Inflammatory macrophage treated with lipopolysaccharide for 1 hour (primary cell): ENCODE results near the gene TUSC2.
A peak's percentile ranks its signal among the peaks of the same experiment; 100 is the strongest.
"Not testable (repeated sequence)": the region's sequence is repeated elsewhere in the genome, so short reads cannot be mapped to it uniquely, and the experiment has no call there.

Experiments
- DNase-seq, 2 donors: peaks; one replicate each; pipeline ENCODE4 v3.0.0-alpha.2; 2020 to 2022

Gene TUSC2

GRCh38 chr3:50293079-50293801 lies 34.8 kb downstream of the TUSC2 start:
- DNase-seq = no peak

DNA sequence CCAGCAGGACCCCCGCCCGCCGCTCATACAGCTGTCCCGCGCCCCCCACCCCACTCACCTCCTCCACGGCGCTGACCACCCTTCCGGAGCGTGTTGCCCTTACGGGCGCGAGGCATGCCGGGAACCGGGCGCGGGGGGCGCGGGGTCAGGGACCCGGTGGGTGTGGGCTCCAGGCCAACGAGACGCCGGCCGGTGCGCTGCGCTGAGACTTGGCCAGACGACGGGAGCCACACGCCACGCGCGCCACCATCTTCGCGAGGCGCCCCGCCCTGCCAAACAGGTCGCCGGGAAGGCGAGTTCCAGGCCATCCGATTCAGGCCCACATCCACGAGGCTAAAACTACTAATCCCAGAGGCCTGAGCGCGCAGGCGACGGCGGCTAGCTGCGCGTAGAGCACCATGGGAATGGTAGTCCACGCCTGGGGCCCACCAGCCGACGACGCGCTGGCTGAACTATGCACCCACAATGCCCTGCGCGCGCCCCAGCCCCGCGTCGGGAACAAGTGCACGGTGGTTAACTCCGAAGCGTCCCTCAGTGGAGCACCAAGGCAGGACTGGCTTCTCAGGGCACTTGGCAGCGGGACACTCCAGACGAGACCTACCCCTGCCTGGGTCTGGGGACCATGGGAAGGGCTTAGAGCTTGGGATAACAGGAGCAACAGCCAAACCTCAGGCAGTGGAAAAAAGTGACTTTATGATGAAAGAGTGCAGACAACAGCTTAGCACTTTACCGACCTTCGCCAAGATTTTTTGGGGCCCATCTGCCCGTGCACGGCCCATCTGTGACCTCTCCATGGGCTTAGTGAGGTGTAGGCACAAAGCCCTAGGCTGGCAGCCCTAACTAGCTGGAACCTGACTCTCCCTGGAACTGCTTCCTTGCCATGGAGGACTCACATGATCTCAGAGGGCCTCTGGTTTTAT lies 35.6 kb downstream of the TUSC2 start, which contains the start of gene IFRD2:
Gene IFRD2 (minus strand): TSS at position 271 of the 920 bp plus-strand sequence. CDS start 155 bp downstream, at position 116.
- DNase-seq = peak; percentile 95 to 97

- DNase-seq = no peak
Observed at GRCh38 chr3:50290161-50290641, 37.8 kb downstream of the TUSC2 start.

DNA sequence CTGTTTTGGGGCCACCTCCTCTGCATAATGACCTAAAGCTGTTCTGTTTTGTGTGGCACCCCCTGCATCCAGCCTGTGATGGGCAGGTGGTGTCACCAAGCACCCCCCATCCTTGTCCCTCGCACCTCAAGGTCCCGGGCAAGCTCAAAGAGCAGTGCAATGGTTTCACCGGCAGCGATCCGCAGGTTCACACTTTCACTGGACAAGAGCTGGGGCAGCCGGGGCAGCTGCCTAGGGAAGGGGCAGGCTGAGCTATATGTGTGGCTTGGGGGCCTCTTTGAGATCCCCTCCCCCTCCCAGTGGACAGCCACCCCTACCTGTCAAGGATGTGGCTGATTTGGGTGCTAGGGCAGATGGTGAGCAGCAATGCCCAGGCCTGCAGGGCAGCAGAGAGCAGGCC lies 38.9 kb downstream of the TUSC2 start:
- DNase-seq = no peak

- no peak for DNase-seq
Observed at GRCh38 chr3:50288387-50289007, 39.5 kb downstream of the TUSC2 start.

- no peak for DNase-seq
Observed at GRCh38 chr3:50287262-50287661, 40.8 kb downstream of the TUSC2 start.

DNA sequence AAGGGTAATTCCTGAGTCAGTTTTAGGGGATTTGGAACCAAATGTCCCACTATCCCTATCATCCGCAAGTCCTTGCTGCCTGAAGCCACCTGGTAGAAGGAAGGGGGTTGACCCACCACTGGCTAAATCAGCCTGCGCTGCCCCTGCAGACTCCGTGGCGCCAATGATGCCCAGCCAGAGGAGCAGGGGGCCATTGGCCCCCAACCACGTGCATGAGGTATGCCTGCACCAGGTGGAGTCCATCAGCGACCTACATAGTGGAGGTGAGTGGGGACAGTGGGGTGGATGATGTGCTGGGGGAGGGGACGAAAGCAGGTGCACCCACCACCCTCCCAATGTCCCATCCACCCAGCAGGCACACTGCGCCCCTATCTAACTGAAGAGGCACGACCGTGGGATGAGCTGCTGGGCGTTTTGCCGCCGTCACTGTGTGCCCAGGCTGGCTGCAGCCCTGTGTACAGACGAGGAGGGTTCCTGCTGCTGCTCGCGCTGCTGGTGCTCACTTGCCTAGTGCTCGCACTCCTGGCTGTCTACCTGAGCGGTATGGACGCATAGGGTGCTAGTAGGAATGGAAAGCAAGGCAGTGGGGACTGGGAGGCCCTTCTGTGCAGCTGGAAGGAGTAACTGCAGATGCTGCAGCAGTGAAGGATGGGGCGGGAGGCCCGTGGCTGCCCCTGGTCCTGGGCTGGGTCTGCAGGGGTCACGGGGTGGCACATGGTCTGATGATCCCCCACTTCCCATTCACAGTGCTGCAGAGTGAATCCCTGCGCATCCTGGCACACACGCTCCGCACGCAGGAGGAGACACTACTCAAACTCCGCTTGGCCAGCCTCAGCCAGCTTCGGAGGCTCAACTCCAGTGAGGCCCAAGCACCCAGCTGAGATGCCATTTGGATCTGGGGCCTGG lies 41.4 kb downstream of the TUSC2 start:
- no peak for DNase-seq

- DNase-seq = not testable (repeated sequence)
Observed at GRCh38 chr3:50284121-50284520, 43.9 kb downstream of the TUSC2 start.

DNA sequence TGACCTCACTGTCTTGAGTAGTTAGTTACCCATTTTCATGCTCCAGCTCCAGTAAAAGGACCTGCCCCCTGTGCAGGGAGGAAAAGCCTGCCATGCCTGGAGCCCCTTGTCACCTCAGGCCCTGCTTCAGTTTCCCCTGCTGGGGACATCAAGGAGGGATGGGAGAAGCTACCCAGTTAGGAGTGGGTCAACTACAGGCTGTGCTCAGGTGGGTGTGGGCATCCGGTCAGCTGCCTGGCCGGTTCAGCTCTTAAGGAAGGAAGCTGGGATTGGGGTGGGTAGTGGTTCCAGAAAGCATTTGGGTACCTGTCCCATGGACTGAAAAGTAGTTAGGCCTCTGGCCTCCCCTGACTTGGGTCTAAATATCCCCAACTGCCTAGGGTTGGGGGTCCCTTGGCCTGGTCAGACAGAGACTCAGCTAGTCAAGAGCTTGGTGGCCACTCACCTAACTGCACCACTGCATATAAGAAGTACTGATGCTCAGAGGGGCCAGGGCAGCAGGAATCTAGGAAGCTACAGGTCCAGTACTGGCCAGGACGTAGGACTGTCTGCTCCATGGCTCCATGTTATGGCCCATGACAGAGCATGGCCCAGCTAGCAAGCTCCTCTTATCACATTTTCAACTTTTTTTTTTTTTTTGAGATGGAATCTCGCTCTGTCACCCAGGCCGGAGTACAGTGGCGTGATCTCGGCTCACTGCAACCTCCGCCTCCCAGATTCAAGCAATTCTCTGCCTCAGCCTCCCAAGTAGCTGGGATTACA lies 48.6 kb downstream of the TUSC2 start:
- no peak for DNase-seq

DNA sequence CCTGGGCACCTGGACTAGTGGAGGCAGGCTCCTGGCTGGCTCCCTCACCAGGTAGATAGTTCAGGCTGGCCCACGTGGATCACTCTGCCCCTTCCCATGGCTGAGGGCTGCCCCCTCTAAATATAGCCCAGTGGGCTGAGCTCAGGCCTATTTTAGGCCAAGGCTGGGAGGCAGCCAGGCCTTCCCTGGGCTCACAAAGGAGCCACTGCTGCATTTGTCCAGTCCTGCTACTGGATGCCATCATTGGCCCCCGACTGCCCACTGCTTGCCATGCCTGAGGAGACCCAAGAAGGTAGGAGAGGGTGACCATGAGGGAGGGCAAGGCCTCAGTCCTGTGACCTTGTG lies 49.2 kb downstream of the TUSC2 start, which contains the start of gene LSMEM2:
Gene LSMEM2 (plus strand): TSS at position 208 of the 345 bp plus-strand sequence. CDS start 27 bp downstream, at position 235.
- no peak for DNase-seq

DNA sequence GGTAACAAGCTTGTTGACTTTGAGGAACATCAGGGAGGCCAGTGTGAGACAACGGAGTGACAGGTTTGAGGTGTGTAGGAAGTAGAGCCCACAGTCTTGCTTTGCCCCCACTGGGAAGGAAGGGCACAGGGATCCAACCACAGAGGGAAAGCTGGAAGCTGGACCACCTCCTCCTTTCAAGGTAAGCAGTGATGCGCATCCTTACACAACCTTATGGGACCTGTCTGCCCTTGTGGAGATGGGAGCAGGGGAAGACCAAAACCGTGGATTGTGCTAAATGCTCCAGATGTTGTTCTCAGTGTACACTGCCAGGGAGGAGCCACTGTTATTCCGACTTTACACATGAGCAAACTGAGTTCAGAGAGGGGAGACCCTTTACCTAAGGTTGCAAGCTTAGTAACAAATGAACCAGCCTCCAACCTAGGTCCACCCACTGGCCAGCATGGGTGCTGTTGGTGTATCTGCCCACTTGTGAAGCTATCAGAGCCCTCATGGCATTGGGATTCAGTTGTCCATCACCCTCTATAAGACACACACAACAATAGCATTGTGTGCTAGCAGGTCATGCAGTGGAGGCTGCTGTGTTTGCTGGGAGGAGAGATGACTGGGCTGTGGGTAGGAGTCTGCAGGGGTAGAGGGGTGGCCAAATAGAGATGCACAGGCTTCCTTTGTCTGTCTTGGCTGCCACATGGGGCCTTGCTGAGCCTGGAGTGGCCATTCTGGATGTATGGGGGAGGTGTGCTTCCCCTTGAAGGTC lies 49.7 kb downstream of the TUSC2 start:
- DNase-seq = no peak

GRCh38 chr3:50276762-50277101 lies 51.3 kb downstream of the TUSC2 start:
- DNase-seq = no peak

GRCh38 chr3:50275996-50276761 lies 51.8 kb downstream of the TUSC2 start:
- DNase-seq = no peak

GRCh38 chr3:50275141-50275995 lies 52.7 kb downstream of the TUSC2 start:
- DNase-seq = no peak
